Measurements from ENCODE around the gene FBXL7.

GRCh38 chr5:15693382-15693728 lies 193.4 kb downstream of the FBXL7 start:
- TF ChIP-seq POLR2A (IDR thresholded peaks at IDR 0.05) (no peak), CTCF (IDR thresholded peaks at IDR 0.05) (no peak)
